OCI-M2 (cell line): ENCODE measurements around the gene ATG7.
"Not testable (repeated sequence)": the region's sequence is repeated elsewhere in the genome, so short reads cannot be mapped to it uniquely, and the experiment has no call there.

Experiments
- DNase-seq: peaks from one replicate; lab custom pipeline; 2025; ENCODE audit not compliant: unreplicated experiment; lab: John Stamatoyannopoulos, UW

The ATG7 gene

DNA sequence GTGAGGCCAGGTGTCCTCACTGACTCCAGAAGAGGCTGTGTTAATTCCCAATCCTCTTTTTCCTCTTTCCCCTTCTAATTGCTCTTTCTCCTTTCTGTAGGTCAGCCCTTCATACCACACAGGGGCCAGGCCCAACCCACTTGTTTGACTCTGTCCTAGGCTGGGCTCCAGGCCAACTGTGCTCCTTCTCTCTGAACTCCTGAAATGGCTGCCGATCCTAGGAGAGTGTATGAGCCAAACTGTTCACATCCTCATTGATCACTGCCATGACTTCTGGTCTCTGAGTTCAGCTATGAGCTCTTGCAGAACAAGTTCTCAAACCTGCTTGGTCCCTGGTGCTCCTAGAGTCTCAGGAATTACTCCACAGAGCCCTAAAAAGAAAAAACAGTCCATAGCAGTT, 226.4 kb downstream of the ATG7 start:
- DNase-seq: no peak

GRCh38 chr3:11499144-11499543, 226.9 kb downstream of the ATG7 start:
- DNase-seq: no peak

DNA sequence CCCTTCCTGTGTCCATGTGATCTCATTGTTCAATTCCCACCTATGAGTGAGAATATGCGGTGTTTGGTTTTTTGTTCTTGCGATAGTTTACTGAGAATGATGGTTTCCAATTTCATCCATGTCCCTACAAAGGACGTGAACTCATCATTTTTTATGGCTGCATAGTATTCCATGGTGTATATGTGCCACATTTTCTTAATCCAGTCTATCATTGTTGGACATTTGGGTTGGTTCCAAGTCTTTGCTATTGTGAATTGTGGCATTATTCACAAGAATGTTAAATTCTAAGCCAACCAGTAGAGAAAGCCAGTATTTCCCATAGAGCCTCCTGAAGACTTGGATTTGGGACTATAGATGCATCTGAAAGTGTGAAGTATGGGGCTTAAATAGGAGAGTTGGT, 230.2 kb downstream of the ATG7 start:
- DNase-seq: not testable (repeated sequence)

DNA sequence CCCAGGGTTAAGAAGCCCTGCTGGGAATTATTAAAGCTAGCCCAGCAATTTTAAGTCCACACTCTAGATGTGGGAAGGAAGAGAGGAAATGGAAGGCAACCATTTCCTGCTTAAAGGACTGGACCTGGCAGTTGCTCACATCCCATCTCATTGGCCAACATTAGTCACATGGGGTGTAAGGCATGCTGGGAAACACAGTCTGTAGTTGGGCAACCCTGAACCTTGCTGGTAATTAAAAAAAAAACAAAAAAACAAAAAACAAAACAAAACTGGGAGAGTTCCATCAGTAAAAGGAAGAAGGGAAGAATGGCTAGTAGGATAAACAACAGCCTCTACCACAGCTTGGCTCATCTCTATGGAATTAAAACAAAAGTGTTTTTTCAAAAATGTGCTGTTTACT, 235.5 kb downstream of the ATG7 start:
- no peak for DNase-seq

DNA sequence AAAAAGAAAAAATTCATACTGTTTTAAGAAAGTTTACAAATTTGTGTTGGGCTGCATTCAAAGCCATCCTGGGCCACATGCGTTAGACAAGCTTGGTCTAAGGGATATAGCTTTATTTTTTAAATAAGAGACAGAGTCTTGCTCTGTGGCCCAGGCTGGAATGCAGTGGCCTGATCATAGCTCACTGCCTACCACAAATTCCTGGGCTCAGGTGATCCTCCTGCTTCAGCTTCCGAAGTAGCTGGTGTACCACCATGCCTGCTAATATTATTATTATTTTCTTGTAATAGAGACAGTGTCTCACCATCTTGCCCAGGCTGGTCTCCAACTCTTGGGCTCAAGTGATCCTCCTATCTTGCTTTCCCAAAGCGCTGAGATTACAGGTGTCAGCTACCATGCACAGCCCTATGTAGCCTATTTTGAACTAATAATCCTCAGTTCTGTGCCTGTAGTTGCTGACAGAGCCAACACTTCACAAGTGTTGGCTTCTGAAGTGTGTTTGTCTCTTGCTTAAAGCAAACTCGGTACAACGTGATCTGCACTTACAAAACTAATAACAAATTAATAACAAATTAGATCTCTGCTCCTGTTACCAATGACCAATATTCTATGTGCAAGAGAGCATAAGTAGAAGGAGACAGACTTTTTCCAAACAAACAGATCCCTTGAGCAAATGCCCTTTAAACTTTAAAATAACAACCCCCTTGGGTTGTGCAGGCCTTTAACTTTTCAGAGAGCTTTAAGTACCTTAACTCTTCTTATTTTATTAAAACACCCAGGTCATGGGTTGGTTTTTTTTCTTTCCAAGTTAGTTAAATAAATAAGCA, 236.4 kb downstream of the ATG7 start:
- no peak for DNase-seq

DNA sequence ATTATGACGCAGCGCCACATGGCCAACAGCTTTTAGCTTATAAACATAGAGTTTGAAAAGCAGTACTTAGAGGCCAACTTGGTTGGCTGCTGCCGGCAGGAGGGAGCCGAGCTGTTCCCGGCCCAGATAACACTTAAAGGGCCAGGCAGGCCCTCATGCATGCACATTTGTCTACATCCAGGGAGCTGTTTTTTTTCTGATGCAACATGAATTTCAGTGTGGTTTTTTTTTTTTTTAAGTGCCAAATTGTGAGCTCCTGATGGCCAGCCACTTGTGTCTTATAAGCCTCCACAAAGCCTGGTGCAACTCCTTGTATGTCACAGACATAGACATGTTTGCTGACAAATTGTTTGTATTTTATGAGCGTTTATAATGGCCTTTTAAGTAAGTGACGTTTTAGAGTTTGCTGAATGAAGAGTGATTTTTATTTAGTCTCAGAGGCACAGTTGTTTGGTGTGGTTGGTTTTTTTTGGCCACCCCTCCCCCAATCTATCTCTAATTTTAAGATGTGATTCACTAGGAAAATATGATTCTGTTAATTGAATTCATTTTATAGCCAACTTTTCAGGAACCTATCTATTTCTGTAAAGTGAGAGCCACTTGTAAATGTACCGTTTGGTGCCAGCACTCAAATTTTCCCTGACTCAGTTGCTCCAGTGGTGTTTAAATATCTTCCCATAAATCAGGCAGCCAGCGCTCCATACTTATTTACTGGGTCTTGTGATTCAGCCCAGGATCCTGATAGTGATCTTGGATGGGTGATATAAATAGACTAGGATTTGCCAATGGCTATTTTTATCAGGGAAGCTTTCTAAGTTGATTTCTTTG, 237.2 kb downstream of the ATG7 start:
- DNase-seq: no peak

GRCh38 chr3:11510001-11510340, 237.8 kb downstream of the ATG7 start:
- no peak for DNase-seq

- DNase-seq: no peak
These were observed 238.2 kb downstream of the ATG7 start for GRCh38 chr3:11510356-11510755.

DNA sequence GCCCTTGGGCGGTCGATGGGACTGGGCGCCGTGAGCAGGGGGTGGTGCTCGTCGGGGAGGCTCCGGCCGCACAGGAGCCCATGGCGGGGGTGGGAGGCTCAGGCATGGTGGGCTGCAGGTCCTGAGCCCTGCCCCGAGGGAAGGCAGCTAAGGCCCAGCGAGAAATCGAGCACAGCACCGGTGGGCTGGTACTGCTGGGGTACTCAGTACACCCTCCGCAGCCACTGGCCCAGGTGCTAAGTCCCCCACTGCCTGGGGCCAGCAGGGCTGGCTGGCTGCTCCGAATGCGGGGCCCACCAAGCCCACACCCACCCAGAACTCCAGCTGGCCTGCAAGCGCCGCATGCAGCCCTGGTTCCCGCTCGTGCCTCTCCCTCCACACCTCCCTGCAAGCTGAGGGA, 239.4 kb downstream of the ATG7 start:
- DNase-seq: not testable (repeated sequence)

GRCh38 chr3:11513125-11513816, 241.1 kb downstream of the ATG7 start:
- not testable (repeated sequence) for DNase-seq

DNA sequence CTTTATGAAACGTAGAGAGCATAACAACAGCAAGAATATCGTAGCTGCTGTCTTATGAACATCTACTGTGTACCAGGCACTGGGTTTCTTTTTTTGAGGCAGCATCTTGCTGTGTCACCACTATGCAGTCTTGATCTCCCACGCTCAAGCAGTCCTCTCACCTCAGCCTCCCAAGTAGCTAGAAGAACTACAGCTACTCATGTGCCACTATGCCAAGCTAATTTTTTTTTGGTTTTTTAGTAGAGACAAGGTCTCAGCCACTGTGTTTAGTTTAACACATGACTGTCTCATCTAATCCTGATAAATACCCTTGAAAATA, 241.6 kb downstream of the ATG7 start:
- no peak for DNase-seq

- DNase-seq: no peak
These were observed 242.1 kb downstream of the ATG7 start for GRCh38 chr3:11514191-11514821.

DNA sequence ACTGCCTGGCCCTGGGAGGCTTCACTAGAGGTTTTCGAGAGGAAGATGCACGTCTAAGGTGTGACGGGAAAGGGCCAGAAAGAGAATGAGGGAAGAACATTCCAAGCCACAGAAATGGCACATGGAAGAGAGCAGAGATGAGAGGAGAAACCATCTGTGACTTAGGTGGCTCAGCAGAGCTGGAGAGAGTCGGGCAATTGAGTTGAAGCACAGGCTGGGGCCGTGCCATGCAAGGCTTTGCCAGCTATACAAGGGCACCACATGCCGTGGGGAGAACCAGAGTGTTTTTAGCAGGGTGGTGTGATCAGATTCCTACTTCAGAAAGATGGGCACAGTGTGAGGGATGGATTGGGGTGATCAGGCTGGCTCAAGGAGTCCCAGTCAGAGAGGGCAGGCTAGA, 245.4 kb downstream of the ATG7 start:
- DNase-seq: no peak

DNA sequence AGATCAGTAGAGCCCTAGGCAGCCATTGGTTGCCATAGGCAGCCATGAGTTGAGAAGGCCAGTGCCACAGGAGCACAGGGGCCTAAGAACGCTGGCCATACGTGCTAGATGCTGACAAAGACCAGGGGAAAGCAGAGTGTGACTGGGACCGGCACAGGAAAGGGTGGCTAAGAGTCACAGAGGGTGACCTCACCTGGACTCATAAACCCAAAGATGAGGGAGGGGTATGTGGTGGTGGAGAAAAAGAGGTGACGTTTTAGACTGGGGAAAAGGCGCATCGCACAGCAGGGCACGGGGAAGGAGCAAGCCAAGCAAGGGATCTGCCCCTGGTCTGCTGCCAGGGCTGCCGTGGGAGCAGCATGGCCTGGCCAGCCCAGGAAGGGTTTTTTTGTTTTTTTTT, 249.0 kb downstream of the ATG7 start:
- no peak for DNase-seq

- no peak for DNase-seq
These were observed 250.2 kb downstream of the ATG7 start for GRCh38 chr3:11522398-11522715.

DNA sequence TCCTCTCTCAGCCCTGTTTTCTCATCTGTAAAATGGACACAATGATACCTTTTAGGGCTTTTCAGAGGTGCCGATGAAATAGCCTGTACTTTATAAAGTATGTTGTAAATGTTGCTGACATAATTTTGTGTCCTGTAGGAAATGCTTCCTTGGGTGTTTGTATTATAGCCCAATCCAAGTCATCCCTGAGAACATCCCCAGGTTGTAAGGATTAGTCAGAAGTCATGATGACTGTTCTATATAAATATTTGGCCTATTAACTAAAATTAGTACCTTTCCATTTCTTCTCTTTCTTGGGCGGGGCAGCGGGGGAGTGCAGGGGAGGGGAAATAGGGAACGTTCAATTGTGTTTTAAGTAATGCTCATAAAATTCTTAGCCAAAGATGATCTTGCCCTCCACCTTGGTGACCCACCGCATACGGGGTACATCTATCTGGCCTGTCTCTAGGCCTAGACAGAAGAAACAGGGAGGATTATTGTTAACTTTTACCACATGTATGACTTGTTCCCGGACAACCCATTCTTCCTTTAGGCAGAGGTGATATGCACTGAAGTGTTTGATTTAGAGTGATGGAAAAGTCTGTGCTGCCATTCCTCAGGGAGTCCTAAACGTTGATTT, 250.9 kb downstream of the ATG7 start:
- DNase-seq: no peak

DNA sequence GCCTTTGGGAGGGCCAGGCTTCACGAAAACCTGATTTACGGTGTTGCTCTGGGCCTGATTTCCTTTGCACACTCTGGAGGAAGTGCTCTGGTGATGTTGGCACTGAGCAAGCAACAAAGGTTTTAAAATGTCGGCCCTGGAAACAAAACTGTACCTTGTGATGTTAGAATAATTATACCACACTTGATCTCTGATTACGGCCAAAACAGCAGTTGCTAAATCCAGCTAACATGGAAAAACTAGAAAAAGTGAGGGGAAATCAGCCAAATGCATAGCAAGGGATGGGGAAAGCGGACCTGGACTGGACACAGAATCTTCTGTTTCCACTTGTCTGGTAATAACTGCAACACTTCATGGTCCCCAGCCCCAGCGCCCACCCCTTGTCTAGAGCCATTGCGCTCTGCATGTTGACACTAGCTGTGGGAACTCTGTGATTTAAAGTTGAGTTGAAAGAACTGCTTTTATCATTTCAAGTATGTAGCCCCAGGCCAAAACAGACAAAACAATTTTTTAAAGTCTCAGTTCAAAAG, 251.4 kb downstream of the ATG7 start:
- DNase-seq: no peak

DNA sequence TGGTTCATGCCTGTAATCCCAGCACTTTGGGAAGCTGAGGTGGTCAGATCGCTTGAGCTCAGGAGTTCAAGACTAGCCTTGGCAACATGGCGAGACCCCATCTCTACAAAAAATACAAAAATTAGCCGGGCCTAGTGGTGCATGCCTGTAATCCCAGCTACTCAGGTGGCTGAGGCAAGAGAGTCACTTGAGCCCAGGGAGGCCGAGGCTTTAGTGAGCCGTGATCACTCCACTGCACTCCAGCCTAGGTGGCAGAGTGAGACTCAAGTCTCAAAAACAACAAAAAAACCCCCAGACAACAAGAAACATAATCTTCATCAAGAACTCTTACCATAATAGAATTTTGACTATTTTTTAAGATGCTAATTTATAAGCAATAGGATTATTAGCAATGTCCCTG, 253.9 kb downstream of the ATG7 start:
- DNase-seq: not testable (repeated sequence)

DNA sequence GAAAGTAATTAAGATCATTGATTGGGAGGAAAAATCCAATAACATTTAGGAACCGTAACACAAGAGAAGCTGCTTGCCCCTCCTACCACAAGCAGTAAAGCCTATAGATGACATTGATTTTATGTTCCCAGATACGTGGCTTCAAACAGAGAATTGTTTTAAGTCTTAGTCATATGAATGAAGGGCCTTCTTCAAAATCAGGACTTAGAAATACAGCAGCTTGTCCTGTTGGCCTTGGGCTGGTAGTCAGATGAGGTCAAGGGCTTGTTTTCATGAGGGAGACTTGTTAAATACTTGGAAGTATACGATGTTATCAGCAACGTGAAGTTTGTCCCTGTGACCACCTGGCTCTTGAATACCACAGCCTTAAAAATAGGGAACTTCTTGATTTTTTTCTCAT, 257.1 kb downstream of the ATG7 start:
- DNase-seq: no peak

GRCh38 chr3:11530153-11530721, 258.0 kb downstream of the ATG7 start:
- DNase-seq: no peak

DNA sequence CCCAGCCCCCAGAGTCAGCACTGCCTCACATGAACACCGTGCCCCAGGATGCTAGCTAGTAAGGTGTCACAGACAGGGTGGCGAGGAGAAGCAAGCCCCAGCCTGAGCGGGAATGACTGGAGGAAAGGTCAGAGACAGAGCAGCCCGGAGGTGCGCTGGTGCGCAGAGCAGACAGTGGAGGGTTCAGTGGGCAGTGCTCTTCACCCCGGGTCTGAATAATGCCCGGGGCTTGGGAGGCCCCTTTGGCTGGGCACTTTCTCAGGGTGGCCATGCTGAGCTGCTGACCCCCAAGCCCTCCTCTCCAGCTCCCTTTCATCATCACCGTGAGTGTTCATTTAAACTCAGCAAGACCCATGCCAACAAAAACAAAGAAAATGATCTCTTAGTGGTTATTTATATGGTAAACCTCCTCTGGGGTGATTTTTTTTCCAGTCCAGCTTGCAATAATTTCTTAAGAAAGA, 260.8 kb downstream of the ATG7 start:
- DNase-seq: no peak
